HPDE6-E6E7 (cell line): Measurements from ENCODE around the gene CYP3A5.

ENCODE experiments used
- DNase-seq: peaks from one replicate; pipeline ENCODE4 v3.0.0; 2011; ENCODE audit warnings: missing footprints; ENCODE audit errors: extremely low spot score

The CYP3A5 gene

DNA sequence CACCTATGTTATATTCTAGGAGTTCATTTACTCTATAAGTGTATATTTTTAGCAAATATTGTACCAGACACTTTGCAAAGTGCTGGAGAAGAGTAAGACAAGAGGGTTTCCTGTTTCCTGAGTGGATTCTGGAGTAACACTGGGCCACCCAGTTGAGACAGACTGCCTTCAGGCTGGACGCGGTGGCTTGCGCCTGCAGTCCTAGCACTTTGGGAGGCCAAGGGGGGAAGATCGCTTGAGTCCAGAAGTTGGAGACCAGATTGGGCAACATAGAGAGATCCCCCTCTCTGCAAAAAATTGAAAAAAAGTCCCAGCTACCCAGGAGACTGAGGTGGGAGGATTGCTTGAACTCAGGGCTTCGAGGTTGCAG, 63.8 kb downstream of the CYP3A5 start:
- no peak for DNase-seq

DNA sequence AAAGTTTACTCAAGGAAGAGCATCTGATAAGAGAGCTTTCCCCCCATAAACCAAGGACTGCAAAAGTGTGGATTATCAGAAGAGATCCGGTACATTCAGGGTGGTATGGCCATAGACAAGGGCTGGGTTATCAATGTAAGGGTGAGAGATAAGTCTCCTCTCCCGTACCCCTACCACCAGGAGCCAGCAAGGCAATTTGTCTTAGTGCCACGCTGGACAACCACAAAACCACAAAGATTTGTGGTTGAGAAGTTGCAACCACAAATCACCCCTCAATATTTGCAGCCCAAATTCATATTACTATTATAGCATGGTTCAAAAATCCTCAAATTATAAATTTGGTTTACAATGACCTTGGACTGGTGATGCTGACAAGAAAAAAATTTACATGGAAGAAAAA, 65.3 kb downstream of the CYP3A5 start:
- no peak for DNase-seq

DNA sequence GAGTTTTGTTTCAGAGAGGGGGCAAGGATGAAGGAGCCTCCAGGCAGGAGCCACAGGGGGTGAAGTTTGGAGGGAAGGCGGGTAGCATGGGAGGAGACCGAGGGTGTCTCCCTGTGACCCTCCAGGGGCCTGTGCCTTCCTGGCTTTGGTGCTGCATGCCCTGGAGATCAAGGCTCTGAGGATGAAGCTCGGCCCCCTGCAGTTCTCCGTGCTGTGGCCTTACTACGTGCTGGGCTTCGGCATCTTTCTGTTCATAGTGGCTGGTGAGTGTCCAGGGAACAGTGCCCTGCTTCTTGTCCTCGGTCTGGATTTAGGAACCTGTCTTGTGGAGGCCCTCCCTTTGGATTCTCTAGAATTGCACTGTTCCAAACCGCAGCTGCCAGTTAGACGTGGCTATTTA, 72.2 kb downstream of the CYP3A5 start:
- no peak for DNase-seq

DNA sequence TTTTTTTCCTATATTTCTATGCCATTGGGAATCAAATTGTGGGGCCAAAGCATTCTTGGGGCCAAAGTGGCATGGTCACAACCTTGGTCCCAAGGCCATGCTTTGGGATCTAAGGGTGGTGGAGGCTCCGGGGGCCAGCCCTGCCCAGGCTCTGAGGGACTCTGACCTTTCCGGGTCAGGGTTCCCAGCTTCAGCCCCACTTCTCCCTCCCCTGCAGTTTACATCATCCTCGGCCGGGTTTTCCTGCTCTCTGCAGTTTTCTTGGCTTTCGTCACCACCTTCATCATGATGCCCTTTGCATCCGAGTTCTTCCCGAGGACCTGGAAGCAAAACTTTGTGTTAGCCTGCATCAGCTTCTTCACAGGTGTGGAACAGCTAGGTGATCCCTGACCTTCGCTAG, 73.3 kb downstream of the CYP3A5 start:
- no peak for DNase-seq

DNA sequence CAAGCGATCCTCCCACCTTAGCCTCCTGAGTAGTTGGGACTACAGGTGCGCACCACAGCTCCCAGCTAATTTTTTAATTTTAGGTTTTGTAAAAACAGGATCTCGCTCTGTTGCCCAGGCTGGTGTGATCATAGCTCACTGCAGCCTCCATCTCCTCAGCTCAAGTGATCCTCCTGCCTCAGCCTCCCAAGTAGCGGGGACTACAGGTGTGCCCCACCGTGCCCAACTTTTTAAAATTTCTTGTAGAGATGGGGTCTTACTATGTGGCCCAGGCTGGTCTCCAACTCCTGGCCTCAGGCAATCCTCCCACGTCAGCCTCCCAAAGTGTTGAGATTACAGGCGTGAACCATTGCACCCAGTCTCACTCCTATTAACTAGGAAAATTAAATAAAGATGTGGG, 74.3 kb downstream of the CYP3A5 start:
- DNase-seq, result no peak

DNA sequence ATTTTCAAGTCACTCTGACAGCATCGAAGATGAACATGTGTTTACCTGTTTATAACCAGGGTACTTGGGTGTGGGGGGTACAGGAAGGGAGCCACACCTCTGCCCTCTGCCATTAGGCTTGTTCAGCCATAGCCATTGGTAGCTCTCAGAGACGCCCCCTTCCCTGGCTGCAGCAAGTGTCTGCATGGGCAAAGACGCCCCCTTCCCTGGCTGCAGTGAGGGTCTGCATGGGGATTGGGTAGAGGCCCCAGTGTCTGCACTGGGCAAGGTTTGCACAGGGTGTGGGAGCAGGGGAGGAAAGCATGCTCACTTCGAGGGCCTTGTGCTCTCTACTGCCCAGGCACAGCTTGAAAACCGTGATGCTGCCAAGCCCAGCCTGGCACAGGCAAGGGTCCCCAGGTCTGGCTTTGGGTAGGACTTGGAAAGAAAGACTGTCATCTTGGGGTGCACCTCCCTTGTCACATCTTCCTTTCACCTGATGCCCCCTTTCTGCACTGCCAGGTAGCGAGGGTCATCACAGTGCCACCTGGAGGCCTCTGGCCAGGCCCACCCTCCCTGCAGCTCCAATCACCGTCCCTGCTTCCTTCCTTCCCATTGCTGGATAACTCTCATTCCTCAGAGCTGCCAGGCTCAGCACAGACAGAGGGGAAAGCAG, 78.0 kb downstream of the CYP3A5 start:
- no peak for DNase-seq

DNA sequence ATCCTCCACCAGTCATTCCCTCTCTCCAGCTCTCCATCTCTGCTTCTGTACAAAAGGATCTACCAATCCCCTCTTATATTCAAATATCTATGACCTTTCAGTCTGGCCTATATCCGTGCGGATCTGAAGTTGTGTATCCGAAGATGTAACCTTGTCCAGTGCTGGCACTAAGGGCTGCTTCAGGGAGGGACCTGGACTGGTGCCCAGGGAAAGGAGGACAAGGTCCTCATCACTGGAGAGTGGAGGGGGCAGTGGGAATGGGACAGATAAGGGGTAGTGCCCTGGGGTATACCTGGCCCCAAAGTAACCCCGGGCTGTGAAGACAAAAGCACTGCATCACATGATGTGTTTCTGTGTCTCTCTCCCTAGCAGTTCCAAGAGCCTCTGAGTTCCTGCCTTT, 80.0 kb downstream of the CYP3A5 start:
- no peak for DNase-seq
